ENCODE measurements around the gene LY86.
"Not testable (repeated sequence)": the region's sequence is repeated elsewhere in the genome, so short reads cannot be mapped to it uniquely, and the experiment has no call there.

The LY86 gene

DNA sequence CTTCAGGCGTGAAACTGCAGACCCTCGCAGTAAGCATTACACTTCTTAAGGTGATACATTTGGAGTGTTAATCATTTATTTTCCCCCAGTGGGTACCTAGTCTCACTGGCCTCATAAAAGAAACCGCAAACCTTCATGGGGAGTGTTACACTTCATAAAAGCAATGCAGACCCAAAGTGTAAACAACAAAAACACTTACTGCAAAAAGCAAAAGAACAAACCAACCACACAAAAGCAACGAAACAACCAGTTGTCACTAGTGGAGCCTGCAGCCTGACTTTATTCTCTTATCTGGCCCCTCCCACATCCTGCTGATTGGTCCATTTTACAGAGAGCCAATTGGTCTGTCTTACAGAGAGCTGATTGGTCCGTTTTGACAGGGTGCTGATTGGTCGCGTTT, 23.8 kb downstream of the LY86 start:
- TF ChIP-seq, protein P1, sequence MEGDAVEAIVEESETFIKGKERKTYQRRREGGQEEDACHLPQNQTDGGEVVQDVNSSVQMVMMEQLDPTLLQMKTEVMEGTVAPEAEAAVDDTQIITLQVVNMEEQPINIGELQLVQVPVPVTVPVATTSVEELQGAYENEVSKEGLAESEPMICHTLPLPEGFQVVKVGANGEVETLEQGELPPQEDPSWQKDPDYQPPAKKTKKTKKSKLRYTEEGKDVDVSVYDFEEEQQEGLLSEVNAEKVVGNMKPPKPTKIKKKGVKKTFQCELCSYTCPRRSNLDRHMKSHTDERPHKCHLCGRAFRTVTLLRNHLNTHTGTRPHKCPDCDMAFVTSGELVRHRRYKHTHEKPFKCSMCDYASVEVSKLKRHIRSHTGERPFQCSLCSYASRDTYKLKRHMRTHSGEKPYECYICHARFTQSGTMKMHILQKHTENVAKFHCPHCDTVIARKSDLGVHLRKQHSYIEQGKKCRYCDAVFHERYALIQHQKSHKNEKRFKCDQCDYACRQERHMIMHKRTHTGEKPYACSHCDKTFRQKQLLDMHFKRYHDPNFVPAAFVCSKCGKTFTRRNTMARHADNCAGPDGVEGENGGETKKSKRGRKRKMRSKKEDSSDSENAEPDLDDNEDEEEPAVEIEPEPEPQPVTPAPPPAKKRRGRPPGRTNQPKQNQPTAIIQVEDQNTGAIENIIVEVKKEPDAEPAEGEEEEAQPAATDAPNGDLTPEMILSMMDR (conservative IDR thresholded peaks at IDR 0.05; ENCODE audit: low read depth, low read length) = no peak
- no peak for DNase-seq (ENCODE audit: low read depth)
- H3K4me3 ChIP-seq (ENCODE audit: low read length) = no peak overlapping the region

DNA sequence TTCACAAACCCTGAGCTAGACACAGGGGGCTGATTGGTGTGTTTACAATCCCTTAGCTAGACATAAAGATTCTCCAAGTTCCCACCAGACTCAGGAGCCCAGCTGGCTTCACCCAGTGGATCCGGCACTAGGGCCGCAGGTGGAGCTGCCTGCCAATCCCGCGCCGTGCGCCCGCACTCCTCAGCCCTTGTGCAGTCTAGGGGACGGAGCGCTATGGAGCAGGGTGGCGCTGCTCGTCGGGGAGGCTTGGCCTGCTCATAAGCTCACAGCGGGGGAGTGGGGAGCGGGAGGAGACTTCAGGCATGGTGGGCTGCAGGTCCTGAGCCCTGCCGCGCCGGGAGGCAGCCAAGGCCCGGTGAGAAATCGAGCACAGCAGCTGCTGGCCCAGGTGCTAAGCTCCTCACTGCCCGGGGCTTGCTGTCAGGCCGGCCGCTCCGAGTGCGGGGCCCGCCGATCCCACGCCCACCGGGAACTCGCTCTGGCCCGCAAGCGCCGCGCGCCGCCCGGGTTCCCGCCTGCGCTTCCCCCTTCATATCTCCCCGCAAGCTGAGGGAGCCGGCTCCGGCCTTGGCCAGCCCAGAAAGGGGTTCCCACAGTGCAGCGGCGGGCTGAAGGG, 24.7 kb downstream of the LY86 start:
- not testable (repeated sequence) for DNase-seq (ENCODE audit: low read depth); H3K4me3 ChIP-seq (ENCODE audit: low read length)

DNA sequence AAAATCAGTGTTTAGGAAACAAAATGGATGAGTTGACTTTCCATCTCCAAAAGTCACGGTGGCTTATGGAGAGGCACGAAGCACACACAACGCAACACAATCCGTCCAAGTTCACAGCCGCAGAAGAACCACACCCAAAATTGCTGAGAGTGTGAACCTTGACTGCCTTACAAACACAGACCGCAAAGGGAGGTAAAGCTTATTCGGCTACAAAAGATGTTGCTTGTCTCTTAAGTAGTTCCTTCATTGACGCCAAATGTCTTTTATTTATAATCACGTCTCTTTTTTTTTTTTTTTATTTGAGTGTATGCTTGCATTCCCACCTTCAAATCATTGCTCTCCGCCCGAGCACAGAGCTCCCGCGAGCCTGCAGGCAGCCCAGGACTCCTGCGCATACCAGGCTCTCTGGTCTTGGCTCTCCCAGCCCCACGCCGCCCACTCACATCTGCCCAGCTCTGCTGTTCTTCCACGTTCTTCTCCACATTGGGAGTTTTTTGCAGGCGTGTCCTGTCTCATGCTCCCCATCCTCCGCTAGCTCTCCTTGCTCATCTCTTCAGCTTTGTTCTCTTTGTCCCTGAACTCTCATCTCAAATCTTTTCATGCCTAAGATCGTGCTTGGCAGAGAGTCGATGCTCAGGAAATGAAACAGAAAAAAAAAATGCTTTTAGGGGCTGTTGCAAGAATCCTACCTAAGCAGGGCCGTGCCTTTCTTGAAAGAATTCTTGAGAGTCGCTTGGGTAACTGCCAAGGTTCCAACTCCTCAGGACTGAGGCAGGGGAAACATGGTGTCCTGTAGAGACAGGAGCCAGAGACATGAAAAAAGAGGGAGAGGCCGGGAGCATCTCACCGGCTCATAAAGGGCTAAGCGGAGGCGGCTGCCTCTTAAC, 25.8 kb downstream of the LY86 start:
- no peak overlapping the region for H3K4me3 ChIP-seq (ENCODE audit: low read length)
- no peak for DNase-seq (ENCODE audit: low read depth)
- TF ChIP-seq, protein P1 (conservative IDR thresholded peaks at IDR 0.05; ENCODE audit: low read depth, low read length) = no peak

DNA sequence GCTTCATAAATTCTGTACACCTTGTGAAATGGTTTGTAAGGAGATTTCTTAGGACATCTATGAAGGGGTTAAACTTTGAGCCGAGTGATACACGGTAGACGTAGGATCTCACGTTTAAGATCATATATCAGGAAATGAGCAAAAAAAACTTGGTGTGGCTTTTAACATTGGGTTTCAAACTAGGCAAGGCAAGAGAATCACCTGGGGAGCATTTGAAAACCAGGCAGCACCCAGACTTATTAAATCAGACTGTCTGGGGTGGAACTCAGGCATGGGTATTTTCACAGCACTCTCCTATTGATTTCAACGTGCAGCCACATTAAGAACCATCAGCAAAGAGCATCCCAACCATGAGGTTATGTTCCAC, 26.4 kb downstream of the LY86 start:
- TF ChIP-seq, protein P1 (conservative IDR thresholded peaks at IDR 0.05; ENCODE audit: low read depth, low read length) = no peak
- no peak for DNase-seq (ENCODE audit: low read depth)
- H3K4me3 ChIP-seq (ENCODE audit: low read length) = no peak overlapping the region

DNA sequence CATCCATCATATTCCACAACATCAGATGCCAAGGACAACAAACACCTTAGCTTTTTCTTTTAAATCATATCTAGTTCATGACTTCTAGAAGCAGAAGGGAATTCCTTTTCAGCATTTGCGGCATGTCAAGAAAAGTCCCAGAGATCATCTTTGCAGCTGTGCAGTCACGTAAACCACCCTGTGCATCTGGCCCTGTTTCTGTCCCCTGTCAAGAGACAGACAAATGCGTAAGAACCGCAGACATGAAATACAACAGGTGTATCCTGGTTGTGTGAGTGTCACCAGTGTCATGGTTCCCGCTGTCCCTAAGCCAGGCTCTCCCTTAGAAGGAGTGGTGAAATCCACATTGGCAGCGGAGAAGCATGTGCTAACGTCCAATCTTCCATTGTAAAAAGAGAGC, 28.1 kb downstream of the LY86 start:
- TF ChIP-seq, protein P1 (conservative IDR thresholded peaks at IDR 0.05; ENCODE audit: low read depth, low read length) = no peak
- no peak overlapping the region for H3K4me3 ChIP-seq (ENCODE audit: low read length)
- no peak for DNase-seq (ENCODE audit: low read depth)

DNA sequence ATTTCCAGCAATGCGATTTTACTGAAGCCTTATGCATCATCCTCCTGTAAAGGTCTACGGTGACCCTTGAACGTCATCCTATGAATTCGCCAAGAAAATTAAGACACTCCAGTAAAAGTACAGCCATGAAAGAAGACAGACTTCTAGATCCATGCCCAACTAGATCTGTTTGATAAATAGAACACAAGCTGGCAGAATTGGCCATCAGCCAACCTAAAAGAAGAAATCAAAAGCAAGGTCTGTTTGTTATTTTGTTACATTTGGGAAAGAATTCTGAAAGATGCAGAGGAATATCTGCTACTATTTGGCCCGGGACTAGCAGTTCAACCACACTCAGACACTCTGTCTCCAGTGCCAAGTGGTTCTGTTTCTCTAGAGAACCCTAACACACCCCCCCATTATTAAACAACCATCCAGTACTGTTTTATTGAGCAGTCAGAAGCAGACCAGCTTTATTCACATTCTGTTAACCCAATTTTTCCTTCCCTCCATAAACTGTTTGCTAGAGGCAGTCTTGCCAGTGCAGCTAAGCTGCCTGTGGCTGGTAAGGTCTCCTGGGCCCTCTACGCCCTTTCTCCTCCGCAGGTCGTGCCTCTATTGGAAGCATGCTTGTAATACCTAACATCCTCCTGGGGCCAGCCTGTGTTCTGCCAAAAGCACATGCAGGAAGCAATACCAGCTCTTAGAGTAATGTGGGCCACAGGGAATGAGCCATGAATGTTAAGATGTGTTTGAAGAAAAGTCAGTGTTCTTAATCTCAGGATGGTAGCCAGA, 30.7 kb downstream of the LY86 start:
- no peak overlapping the region for H3K4me3 ChIP-seq (ENCODE audit: low read length)
- TF ChIP-seq, protein P1 (conservative IDR thresholded peaks at IDR 0.05; ENCODE audit: low read depth, low read length) = no peak
- DNase-seq (ENCODE audit: low read depth) = no peak

DNA sequence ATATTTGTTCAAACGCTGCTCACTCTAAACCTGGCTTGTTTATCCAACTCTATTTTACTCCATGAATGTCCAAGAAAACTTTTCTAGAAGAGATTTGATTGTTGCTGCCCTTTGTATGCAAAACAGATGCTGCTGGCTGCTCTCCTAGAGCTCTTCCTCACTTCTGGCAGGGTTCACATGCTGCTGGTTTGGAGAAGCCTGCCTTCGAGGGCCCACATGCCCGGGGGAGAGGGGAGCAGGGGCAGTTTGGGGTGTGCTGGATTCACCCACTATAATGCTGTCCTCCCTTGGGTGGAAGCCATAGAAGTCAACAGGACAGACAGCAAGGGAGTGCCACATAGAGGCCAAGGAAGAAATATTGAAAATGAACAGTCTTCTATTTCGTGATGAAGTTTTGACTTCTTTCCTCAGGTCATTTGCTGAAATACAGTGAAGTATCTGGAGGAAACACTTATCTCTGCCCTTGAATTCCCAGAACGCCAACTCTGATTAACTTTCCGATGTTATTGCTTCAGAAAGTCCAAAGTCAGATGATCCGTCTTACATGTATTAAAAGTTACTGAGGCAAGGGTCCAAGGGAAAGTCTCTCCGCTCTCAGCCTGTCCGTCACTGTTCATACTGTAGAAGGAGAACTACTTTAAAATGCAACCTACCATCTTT, 32.4 kb downstream of the LY86 start:
- TF ChIP-seq, protein P1 (conservative IDR thresholded peaks at IDR 0.05; ENCODE audit: low read depth, low read length) = no peak
- no peak overlapping the region for H3K4me3 ChIP-seq (ENCODE audit: low read length)
- no peak for DNase-seq (ENCODE audit: low read depth)

Measured in retinal pigment epithelial cell (primary cell).